Activated CD4-positive, alpha-beta T cell treated with anti-CD3 and anti-CD28 coated beads, Interleukin-2, amount 50 U/mL, for 24 hours (primary cell): Measurements from ENCODE around the gene POTEF.
"Not testable (repeated sequence)": the region's sequence is repeated elsewhere in the genome, so short reads cannot be mapped to it uniquely, and the experiment has no call there.

Experiments used
- DNase-seq, 2 donors: peaks; one replicate each; pipeline ENCODE4 v3.0.0-alpha.2; 2020; ENCODE audit warnings: low read depth in 1 of 2, low spot score in 1 of 2

The POTEF gene

DNA sequence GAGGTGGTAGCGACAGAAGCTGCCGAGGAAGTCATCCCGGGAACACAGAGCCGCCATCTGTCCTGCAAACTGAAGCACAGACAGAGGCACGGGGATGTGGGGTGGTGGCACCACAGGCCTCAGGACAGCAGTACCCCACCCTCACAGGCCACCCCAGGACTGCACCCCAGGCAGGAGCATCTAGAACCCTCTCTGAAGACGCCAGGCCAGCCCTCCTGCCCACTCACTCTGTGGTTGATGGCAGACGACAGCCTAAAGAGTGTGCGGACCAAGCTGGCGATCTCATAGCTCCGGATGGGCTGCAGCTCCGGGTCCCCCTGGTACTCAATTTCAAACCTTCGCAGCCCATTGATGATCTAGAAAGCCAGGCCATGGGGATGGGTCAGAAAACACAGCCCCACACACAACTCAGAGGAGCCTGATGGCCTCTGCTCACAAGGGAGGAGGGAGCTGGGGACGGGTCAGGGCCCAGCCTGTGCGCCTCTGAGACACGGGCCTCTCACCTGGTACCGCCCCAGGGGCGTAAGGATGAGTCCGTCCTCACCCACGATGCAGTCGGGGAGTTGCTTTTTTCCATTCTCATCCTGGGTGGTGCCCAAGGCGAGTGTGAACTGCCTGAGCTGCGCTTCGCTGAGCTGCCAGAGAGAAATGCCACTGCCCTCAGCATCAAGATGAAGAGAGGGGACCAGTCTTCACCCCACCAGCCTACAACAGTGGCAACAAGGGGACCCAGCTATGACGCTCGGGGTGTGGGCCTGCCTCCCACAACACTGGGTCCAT lies 24.0 kb upstream of the POTEF start:
- no peak for DNase-seq

DNA sequence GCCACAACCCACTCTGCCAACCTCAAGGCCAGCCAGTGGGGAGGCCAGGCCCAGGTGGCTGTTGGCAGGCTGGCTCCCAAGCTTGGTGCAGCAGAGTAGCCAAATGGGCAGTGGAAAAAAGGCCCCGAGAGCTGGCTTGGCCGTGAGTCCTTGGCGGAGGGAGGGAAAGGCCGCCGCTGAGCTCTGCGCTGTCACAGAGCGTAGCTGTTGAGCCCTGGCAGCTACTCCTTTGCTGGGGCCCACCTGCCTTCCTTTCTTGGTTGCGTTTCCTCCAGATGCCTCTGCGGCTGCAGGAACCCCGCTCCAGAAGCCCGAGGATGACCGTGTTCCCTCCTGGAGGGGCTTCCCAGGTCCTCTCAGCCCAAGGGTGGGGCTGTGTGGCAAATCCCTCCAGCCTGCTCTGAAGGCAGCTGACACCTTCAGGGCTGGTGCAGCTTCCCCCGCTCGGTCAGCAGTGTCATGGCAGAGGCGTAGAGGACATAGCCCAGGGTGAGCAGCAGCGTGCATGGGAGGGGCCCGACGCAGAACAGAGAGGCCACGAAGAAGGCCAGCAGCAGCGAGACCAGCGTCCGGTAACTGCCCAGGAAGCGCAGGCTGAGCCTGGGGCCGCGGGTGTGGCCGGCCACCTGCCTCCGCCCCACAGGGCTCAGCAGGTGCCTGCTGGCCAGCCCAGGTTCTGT lies 23.3 kb upstream of the POTEF start:
- not testable (repeated sequence) for DNase-seq

DNA sequence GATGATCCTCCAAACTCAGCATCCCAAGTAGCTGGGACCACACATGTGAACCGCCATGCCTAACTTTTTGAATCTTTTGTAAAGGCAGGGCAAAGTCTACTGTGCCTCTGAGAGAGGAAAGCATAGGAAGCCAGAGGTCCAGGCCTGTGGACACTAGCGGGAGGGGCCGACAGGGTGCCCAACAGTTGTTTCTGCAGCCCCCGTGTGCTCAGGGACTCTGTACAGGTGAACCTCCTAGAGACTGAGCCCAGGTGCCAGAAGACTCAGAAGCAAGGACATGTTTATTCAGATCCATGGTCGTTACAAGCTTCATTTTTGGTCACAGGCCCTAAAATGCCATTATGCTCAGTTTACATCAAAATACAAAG lies 22.1 kb upstream of the POTEF start:
- DNase-seq, result not testable (repeated sequence)

DNA sequence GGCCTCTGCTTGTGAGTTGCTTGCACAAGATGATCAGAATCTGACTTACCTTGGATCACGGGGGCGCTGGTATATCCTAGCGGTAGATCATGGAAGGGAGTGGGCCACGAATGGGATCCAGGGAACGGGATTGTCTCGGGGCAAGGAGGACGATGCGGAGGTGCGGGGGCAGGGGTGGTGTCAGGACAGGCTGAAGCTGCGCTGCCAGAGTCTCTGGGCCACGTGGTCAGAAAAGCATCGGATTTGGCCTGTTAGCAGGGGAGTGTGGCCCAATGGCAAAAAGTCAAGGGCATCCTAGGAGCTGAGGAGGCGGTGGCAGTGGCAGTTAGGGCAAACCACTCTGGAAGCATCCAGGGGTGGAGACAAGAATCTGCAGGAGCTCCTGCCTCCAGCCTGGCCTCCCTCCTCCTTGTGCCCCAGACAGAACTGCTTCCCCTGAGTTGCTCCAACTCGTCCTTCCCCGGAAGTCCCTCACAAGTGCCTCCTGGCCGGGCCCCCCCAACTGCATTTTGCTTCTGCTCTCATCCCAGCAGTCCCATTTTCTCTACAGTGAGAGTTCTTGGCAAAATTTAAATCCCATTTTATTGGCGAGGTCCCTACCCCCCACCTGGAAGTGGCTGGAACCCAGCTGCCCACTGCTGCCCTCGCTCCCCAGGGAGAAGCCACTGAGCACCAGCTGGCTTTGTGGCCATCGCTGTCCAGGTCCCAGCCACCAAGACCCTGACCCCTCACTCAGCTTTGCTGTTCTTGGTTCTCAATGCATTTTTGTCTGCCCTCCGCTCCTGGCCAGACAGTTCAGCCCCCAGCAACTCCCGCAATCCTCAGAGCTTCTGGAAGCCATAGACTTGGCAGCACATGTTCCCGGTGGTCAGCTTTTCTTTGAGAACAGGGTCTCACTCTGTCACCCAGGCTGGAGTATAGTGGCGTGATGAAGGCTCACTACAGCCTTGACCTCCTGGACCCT lies 21.4 kb upstream of the POTEF start:
- no peak for DNase-seq

DNA sequence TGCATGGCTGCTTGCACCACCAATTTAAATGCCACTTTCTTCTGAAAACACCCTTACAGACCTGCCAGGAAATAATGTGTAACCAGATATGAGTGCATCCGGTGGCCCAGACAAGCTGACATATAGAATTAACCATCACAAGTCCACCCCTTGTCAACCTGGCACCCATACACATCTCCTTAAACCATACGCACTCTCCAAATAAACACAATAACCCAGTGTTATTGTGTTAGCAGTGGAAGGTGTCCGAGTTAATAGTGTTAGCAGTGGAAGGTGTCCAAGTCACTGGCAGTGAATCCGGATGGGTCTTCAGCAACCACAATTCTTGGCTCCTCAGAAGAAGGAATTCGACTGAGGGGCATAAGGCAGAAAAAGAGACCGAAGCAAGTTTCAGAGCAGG lies 19.5 kb upstream of the POTEF start:
- DNase-seq, result not testable (repeated sequence)

DNA sequence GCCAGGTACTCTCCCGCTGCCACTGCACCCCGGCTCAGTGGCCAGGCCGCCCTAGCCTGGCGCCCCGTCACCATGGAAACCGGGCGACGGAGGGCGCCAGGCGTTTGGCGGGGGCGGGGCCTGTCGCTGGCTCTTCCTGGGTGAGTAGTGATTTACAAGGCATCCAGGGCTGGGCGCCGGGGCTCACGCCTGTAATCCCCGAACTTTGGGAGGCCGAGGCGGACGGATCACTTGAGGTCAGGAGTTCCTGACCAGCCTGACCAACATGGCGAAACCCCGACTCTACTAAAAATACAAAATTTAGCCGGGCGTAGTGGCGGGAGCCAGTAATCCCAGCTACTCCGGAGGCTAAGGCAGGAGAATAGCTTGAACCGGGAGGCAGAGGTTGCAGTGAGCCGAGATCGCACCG lies 16.0 kb upstream of the POTEF start, which contains the start of gene CCDC74B:
Gene CCDC74B (minus strand): TSS at position 107 of the 409 bp plus-strand sequence. CDS start 116 bp downstream, outside the sequence.
- peak in 1 of 2 donors; percentile 11 for DNase-seq

DNA sequence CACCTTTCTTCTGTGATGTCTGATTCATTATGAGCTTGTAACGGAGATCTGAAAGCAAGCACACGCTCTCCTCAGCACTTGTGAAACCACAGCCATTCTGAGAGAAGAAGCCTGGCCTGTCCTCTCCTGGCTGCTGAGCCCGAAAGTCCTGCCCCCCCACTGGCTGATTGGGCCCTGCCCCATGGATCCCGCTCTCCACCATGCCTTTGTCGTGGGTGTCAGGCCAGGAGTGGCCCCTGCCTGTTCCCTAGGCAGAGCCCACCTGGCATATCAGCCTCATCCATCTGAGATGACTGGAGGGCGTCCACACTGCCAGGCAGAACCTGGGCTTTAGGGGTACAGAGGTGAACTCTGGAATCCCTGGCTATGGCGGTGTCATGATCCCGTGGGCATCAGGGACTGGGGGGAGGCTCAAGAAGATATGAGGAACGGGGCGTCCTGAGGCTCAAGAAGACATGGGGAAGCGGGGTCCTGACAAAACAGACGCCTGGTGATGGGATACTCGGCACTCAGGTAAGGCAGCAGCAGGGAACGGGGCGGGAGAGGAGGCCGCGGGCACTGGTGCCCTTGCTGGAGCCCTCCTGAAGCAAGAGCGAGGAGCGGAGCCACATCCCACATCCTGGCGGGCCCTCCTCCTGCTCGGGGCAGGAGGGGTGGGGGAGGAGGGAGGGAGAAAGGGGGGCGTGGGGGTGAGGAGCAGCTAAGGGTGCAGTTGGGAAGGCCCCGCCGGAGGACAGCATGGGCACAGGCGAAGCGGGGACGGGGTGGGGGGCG lies 14.4 kb upstream of the POTEF start:
- not testable (repeated sequence) for DNase-seq

DNA sequence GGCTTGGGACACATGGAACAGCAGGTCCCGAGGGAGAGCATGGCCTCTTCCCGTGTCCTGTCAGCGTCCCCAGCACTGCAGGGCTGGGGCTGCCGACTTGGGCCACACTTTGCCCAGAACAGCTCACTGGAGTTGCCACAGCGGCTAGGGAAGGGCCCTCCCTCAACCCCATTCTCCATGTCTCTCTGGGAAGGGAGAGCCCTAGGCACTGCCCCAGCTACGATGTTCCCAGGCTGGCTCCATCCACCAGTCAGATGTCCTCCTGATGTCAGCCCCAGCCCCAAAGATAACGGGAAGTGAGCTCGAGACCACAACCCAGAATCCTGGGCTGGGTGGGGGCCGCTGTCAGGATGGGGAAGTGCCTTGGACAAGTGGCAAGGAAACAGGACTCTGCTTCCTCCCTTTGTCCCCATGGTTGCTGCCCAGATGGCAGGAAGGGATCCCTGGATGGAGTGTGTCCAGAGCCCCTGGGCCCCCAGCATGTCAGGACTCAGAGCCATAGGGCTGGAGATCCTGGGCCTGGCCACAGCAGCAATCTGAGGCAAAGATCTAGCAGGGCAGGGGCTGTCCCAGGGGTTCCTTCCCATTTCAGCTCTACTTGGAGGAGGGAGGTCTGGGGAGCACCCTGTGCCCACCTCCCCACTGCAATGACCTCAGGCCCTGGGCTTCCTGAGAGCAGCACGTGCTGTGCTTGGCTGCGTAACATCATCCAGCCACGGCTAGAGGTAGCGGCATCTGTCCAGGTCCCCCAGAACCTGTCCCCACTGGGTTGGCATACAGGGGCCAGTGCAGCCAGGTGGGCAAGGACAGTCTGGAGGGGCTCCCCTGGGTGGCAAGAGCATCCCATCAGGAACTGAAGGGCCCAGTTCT lies 13.6 kb upstream of the POTEF start:
- not testable (repeated sequence) for DNase-seq

DNA sequence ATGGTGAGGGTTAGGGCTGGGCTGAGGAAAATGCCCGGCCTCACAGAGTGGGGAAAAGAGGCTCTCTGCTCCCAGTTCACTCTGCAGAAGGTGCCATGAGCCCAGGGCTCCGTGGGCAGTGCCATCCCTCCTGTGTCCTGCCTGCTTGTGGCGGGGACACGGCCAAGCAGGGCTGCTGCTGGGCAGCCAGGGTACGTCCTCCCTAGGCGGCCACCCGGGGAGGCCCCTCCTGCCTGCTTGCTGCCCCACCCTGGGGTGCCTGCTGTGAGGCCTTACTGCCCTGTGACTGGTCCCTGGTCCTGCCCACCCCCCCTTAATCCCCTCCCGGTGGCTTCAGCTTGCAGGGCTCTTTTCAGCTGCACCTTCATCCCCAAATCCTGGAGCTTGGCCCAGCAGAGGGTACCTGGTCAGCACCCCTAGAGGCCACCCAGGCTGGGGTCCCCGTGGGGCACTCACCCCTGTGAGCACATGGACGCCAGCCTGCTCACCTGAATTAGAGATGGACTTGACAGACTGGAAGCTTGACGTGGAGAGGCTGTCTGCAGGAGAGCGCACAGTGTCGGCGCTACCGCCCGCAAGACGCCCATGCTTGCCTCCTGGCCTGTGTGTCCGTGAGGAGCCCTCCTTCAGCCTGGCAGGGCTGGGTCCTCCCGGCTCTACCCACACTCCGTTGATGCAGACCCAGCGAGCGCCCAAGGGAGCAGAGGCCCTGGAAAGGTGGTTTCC lies 12.8 kb upstream of the POTEF start:
- not testable (repeated sequence) for DNase-seq

DNA sequence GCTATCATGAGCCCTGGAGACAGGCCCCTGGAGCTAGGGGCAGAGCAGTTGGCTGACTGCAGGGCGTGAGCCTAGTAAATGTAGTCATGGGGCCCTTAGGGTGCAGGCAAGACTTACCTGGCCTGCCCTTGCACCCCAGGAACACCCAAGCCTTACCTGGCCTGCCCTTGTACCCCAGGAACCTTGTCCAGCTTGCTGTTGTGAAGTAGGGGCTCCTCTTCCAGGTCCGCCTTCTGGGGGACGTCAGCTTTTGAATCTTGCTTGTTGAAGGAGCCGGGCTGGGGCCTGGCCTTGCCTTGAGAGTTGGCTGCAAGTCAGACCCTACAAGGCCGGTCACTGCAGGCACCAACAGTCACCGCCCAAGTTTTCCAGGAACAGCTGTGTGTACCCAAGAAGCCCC lies 12.0 kb upstream of the POTEF start:
- DNase-seq, result not testable (repeated sequence)

DNA sequence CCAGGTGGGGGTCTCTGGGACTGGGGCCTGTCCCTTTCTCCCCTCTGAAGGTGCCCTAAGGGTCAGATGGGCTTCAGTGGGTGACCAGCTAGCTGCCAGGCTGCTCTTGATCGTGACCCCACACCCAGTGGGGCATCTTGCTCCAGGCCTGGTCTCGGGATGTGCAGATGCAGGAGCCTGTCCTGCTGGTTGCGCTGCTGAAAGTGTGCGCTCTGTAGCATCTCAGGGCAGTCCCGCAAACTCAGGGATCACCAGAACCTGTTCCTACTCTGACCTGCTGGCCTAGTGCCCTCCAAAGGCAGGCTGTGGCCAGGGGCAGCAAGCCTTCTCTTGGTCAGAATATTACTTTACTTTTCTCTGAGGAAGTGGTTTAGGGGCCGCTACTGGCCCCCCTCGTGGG lies 11.5 kb upstream of the POTEF start:
- not testable (repeated sequence) for DNase-seq

DNA sequence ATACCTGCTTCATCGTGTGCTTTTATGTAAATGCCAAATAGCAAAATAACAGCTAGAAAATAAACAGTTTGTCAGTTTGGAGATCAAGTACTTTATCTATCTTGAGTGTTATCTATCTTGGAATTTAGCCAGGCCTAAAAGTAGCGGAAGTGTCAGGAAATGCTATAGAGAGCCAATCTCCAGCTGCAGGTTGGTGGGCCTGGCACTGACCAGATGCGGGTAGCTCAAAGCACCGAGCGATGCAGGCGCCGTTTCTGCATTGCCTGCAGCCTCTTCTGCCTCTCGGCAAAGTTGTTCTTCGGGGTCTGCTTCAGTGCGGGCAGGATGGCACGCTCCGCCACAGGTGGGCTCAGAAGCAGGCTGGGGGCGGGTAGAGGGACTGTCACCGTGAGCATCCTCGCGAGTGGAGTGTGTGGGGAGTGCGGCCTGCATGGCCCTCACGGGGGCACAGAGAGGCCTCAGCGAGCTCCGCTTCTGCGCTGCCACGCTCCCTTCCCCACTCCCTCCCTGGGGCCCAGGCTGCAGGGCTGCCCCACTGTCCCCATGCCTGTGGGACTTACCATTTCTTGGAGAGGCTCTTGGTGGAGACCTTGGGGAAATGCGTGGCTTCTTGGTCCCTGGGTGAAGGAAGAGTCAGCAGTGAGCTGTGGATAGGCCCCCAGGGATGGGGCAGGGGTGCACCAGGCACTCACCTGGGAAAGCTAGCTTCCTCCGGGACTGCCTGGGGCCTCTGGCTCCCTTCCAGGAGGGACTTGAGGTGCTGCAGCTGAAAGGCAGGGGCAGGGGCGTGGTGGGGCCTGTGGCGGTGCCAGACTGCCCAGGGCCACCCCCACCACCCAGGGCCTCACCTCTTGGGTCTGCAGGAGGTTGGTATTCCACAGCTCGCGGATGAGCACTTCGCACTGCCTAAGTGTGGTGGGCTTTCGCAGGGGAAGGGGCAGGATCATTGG lies 10.6 kb upstream of the POTEF start:
- DNase-seq, result not testable (repeated sequence)

DNA sequence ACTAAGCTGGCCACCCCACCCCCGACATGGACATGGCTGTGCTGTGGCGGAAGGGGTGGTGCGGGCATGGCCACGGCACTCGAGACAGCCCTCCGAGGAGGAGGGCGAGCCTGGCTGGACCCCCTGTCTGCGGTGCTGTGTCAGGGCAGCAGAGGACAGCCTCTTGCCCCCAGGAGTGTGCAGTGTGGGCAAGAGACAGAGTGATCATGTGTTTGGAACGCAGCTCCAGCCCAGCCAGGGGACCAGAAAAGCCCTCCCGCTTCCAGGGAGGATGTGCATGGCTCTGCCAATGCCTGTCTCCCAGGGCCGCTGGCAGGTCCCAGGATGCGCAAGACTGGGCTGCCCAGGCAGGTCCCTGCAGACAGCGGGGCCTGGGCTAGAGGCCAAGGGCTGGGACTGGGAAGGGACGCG lies 9.8 kb upstream of the POTEF start:
- not testable (repeated sequence) for DNase-seq

DNA sequence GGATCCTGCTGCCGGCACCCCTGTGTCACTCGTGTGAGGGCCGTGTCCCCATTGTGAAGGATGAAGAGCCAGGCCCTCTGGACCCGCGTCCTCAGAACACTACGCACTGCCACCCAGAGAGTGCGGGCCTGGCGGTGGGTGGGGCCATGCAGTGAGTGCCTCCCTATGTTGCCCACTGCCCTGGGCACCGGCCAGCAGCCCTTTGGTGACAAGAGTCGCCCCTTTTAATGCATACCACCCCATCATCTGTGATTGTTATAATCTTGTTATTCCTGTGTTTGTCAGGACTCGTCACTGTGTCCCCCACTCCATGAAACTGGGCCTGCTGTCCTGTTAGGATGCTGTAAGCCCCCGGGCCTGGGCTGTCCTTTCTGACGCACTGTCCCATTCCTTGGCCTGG lies 9.3 kb upstream of the POTEF start:
- DNase-seq, result not testable (repeated sequence)

DNA sequence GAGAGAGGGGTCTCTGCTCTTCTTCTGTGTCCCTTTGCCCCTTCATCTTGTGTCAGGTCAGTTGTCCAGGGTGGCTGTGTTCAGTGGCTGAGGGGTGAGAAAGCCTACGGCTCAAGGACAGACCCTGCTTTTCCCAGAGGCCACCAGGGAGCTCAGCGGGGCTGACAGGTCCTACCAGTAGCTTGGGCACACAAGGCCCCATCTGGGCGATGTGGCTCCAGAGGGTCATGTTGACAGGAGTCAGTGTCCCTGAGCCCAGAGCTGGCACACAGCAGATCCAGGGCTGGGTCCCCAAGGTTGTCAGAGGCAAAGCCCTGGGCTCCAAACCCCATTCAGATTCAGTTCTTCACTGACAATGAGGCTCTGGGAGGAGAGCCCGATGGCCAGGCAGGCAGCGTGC lies 8.1 kb upstream of the POTEF start:
- DNase-seq, result not testable (repeated sequence)

DNA sequence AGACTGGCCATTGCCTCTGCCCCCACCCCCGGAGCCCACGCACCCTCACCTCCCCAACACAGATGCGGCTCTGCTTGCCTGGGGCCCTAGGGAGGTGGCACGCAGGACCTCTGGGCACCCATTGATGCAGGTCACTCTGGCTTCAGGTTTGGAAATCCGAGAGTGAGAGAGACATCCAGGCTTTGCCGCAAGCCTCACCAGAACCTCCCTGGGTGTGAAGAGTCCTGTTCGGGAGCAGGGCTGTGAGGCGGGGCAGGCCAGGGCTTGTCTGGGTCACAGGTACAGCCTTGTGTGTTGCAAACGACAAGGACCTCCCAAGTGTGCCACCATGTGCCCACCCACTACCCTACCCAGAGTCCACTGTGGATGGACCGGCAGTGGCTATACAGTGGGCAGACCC lies 7.5 kb upstream of the POTEF start:
- DNase-seq, result not testable (repeated sequence)

DNA sequence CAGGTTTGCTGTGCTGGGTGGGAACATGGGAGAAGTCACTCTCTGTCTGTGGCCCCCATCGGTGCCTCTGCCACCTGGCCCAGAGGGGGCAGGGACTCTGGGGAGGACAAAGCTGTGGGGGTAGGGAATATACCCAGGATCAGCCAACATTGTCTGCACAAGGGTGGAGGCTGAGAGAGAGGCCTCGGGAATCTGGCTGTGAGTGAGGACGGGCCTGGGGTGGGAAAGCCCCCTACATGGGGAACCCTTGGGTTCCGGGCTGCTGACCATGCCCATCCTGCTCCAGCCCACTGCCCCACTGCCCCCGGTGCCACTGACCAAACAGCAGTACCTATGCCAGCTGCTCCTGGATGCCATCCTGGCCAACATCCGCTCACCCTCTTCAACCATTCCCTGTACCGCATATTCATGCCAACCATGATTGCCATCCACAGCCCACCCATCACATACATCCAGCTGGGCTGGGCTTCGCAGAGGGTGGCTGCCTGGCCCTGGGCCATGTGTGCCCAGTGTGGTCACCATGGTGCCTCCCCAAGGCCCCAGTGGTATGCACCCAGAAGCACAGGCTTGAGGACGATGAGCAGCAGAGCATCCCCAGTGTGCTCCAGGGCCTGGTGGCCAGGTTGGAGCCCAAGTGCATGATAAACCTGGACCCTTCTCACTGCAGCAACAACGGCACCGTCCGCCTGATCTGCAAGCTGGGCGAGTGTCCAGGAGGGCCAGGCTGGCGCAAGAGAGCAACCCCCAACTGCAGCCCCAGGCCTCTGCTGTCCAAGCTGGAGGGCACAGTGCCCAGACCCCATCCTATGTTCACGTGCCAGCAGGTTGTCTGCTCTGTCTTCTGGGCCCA lies 6.9 kb upstream of the POTEF start:
- DNase-seq, result no peak
